ENCODE data around the gene A4GALT.
"Not testable (repeated sequence)": the region's sequence is repeated elsewhere in the genome, so short reads cannot be mapped to it uniquely, and the experiment has no call there.

Gene A4GALT

DNA sequence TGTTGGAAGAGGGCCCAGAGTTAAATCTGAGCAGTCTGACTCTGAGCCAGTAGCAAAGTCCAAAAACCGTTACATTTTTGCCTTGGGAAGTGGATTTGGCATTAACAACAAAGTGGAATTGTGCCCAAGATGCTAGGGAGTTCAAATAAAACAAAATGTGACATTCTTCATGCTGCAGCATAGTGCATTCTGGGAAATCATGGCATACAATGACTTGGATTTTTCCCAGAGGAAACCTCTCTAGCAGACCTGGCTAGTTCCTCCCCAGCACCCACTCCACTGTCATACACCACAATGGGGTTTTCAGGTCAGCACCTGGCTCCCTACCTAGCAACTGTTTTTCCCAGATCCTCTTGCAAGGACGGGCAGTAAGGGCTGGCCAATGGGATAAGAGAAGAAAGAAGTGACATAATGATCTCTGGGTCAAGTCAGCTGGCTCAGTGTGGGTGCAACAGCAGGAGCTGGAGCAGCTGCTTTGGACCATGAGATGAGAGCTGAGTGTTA lies 46.7 kb downstream of the A4GALT start:
- no peaks in the 10 kb centered on the region for H3K36me3 ChIP-seq (ENCODE audit: insufficient read depth, low read length)
- H3K27me3 ChIP-seq (ENCODE audit: control insufficient read depth, insufficient read depth, low read length), result no peaks in the 10 kb centered on the region

DNA sequence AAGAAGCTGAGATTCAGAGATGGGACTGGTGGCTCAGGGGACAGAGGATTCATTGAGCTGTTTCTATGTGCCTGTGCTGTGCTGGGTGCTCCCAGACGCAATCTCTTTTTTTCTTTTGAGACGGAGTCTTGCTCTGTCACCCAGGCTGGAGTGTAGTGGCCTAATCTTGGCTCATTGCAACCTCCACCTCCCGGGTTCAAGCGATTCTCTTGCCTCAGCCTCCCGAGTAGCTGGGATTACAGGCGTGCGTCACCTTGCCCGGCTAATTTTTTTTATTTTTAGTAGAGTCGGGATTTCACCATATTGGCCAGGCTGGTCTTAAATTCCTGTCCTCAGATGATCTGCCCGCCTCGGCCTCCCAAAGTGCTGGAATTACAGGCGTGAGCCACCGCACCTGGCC lies 47.6 kb downstream of the A4GALT start:
- H3K4me3 ChIP-seq (ENCODE audit: low read length); H3K9ac ChIP-seq (ENCODE audit: low read depth, low read length); H3K4me2 ChIP-seq (ENCODE audit: low read length); H3K36me3 ChIP-seq (ENCODE audit: insufficient read depth, low read length); H3K9me3 ChIP-seq (replicated peaks; ENCODE audit: low read length); H3K27me3 ChIP-seq (ENCODE audit: control insufficient read depth, insufficient read depth, low read length): not testable (repeated sequence)
- H3K4me1 ChIP-seq (ENCODE audit: control insufficient read depth, insufficient read depth, low read length), result peaks cover 17% of the 10 kb centered on the region

More for the DNA sequence above, 46.7 kb downstream of the A4GALT start:
- H3K4me1 ChIP-seq (ENCODE audit: control insufficient read depth, insufficient read depth, low read length), result peaks cover 17% of the 10 kb centered on the region
- H3K9ac ChIP-seq (ENCODE audit: low read depth, low read length), result no peak overlapping the region
- H3K4me2 ChIP-seq (ENCODE audit: low read length), result no peak overlapping the region
- peaks cover 5% of the 10 kb centered on the region for H3K9me3 ChIP-seq (replicated peaks; ENCODE audit: low read length)
- H3K4me3 ChIP-seq (ENCODE audit: low read length), result no peak overlapping the region

- Histone ChIP-seq H3K9me3 (replicated peaks; ENCODE audit: low read length) (no peaks in the 10 kb centered on the region), H3K27me3 (ENCODE audit: control insufficient read depth, insufficient read depth, low read length) (no peaks in the 10 kb centered on the region), H3K4me3 (ENCODE audit: low read length) (no peak overlapping the region), H3K4me1 (ENCODE audit: control insufficient read depth, insufficient read depth, low read length) (peaks cover 6% of the 10 kb centered on the region), H3K9ac (ENCODE audit: low read depth, low read length) (no peak overlapping the region), H3K36me3 (ENCODE audit: insufficient read depth, low read length) (no peaks in the 10 kb centered on the region), H3K4me2 (ENCODE audit: low read length) (no peak overlapping the region)
Observed at GRCh38 chr22:42670921-42671709, 49.6 kb downstream of the A4GALT start.

DNA sequence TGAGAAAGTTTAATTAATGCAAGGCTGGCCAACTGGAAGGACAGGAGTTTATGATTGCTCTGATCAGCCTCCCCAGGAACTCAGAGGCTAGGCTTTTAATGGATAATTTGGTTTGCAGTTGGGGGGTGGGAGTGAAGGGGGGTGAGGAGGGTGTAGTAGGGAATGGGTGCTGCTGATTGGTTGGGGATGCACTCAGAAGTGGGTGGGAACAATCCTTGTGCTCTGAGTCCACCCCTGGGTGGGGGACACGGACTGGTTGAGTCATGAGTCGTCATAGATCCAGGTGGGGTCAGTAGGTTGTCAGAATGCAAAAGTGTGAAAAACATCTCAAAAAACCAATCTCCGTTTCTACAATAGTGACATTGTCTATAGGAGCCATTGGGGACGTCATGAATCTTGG lies 50.6 kb downstream of the A4GALT start:
- no peak overlapping the region for H3K4me3 ChIP-seq (ENCODE audit: low read length)
- no peaks in the 10 kb centered on the region for H3K9me3 ChIP-seq (replicated peaks; ENCODE audit: low read length)
- H3K27me3 ChIP-seq (ENCODE audit: control insufficient read depth, insufficient read depth, low read length), result no peaks in the 10 kb centered on the region
- no peaks in the 10 kb centered on the region for H3K4me1 ChIP-seq (ENCODE audit: control insufficient read depth, insufficient read depth, low read length)
- no peak overlapping the region for H3K9ac ChIP-seq (ENCODE audit: low read depth, low read length)
- H3K36me3 ChIP-seq (ENCODE audit: insufficient read depth, low read length), result no peaks in the 10 kb centered on the region
- H3K4me2 ChIP-seq (ENCODE audit: low read length), result no peak overlapping the region

DNA sequence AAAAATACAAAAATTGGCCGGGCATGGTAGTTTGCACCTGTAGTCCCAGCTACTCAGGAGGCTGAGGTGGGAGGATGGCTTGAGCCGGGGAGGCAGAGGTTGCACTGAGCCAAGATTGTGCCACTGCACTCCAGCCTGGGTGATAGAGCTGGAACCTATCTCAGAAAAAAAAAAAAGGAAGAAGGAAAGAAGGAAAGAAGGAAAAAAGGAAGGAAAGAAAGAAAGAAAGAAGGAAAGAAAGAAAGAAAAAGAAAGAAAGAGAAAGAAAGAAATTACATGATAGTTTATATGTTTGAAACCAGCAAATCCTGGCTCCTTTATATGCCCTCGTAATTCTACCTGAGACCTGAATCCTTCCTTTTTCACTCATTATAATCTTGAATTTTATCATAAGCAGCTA lies 54.3 kb downstream of the A4GALT start:
- H3K4me3 ChIP-seq (ENCODE audit: low read length); H3K9me3 ChIP-seq (replicated peaks; ENCODE audit: low read length): not testable (repeated sequence)

GRCh38 chr22:42664976-42665831 lies 55.5 kb downstream of the A4GALT start:
- no peaks in the 10 kb centered on the region for H3K36me3 ChIP-seq (ENCODE audit: insufficient read depth, low read length)
- H3K4me2 ChIP-seq (ENCODE audit: low read length), result no peak overlapping the region
- H3K27me3 ChIP-seq (ENCODE audit: control insufficient read depth, insufficient read depth, low read length), result no peaks in the 10 kb centered on the region
- no peaks in the 10 kb centered on the region for H3K4me1 ChIP-seq (ENCODE audit: control insufficient read depth, insufficient read depth, low read length)
- no peak overlapping the region for H3K4me3 ChIP-seq (ENCODE audit: low read length)
- no peak overlapping the region for H3K9ac ChIP-seq (ENCODE audit: low read depth, low read length)
- no peaks in the 10 kb centered on the region for H3K9me3 ChIP-seq (replicated peaks; ENCODE audit: low read length)

More for the DNA sequence above, 54.3 kb downstream of the A4GALT start:
- H3K36me3 ChIP-seq (ENCODE audit: insufficient read depth, low read length); H3K27me3 ChIP-seq (ENCODE audit: control insufficient read depth, insufficient read depth, low read length); H3K4me1 ChIP-seq (ENCODE audit: control insufficient read depth, insufficient read depth, low read length); H3K4me2 ChIP-seq (ENCODE audit: low read length); H3K9ac ChIP-seq (ENCODE audit: low read depth, low read length): not testable (repeated sequence)

- Histone ChIP-seq H3K4me1 (ENCODE audit: control insufficient read depth, insufficient read depth, low read length) (no peaks in the 10 kb centered on the region), H3K9ac (ENCODE audit: low read depth, low read length) (peak overlapping the region; percentile 77), H3K4me2 (ENCODE audit: low read length) (peak overlapping the region; percentile 98), H3K4me3 (ENCODE audit: low read length) (peak overlapping the region; percentile 76), H3K9me3 (replicated peaks; ENCODE audit: low read length) (no peaks in the 10 kb centered on the region), H3K27me3 (ENCODE audit: control insufficient read depth, insufficient read depth, low read length) (no peaks in the 10 kb centered on the region), H3K36me3 (ENCODE audit: insufficient read depth, low read length) (no peaks in the 10 kb centered on the region)
Observed at GRCh38 chr22:42661985-42662831, 58.5 kb downstream of the A4GALT start.

GRCh38 chr22:42656578-42656977 lies 64.1 kb downstream of the A4GALT start:
- Histone ChIP-seq H3K4me1 (ENCODE audit: control insufficient read depth, insufficient read depth, low read length) (no peaks in the 10 kb centered on the region), H3K9ac (ENCODE audit: low read depth, low read length) (no peak overlapping the region), H3K4me3 (ENCODE audit: low read length) (no peak overlapping the region)

GRCh38 chr22:42655693-42656092 lies 65.0 kb downstream of the A4GALT start:
- no peak overlapping the region for H3K4me3 ChIP-seq (ENCODE audit: low read length)
- no peaks in the 10 kb centered on the region for H3K27me3 ChIP-seq (ENCODE audit: control insufficient read depth, insufficient read depth, low read length)
- no peak overlapping the region for H3K9ac ChIP-seq (ENCODE audit: low read depth, low read length)
- H3K36me3 ChIP-seq (ENCODE audit: insufficient read depth, low read length), result no peaks in the 10 kb centered on the region
- H3K4me2 ChIP-seq (ENCODE audit: low read length), result no peak overlapping the region
- H3K4me1 ChIP-seq (ENCODE audit: control insufficient read depth, insufficient read depth, low read length), result no peaks in the 10 kb centered on the region
- H3K9me3 ChIP-seq (replicated peaks; ENCODE audit: low read length), result no peaks in the 10 kb centered on the region

More at GRCh38 chr22:42656578-42656977, 64.1 kb downstream of the A4GALT start:
- Histone ChIP-seq H3K4me2 (ENCODE audit: low read length) (no peak overlapping the region), H3K27me3 (ENCODE audit: control insufficient read depth, insufficient read depth, low read length) (no peaks in the 10 kb centered on the region), H3K9me3 (replicated peaks; ENCODE audit: low read length) (no peaks in the 10 kb centered on the region), H3K36me3 (ENCODE audit: insufficient read depth, low read length) (no peaks in the 10 kb centered on the region)

GRCh38 chr22:42654436-42655073 lies 66.1 kb downstream of the A4GALT start:
- Histone ChIP-seq H3K27me3 (ENCODE audit: control insufficient read depth, insufficient read depth, low read length) (no peaks in the 10 kb centered on the region), H3K4me3 (ENCODE audit: low read length) (no peak overlapping the region), H3K9ac (ENCODE audit: low read depth, low read length) (no peak overlapping the region), H3K4me1 (ENCODE audit: control insufficient read depth, insufficient read depth, low read length) (peaks cover 4% of the 10 kb centered on the region), H3K4me2 (ENCODE audit: low read length) (no peak overlapping the region), H3K9me3 (replicated peaks; ENCODE audit: low read length) (no peaks in the 10 kb centered on the region), H3K36me3 (ENCODE audit: insufficient read depth, low read length) (no peaks in the 10 kb centered on the region)
